HG03139 (cell line): ENCODE measurements around the gene PKP4.

ENCODE experiments used
- ATAC-seq: cut with Tn5 transposase; IDR thresholded peaks from one replicate; pipeline ENCODE4 v1.9.1; 2021; ENCODE audit not compliant: unreplicated experiment

The PKP4 gene

DNA sequence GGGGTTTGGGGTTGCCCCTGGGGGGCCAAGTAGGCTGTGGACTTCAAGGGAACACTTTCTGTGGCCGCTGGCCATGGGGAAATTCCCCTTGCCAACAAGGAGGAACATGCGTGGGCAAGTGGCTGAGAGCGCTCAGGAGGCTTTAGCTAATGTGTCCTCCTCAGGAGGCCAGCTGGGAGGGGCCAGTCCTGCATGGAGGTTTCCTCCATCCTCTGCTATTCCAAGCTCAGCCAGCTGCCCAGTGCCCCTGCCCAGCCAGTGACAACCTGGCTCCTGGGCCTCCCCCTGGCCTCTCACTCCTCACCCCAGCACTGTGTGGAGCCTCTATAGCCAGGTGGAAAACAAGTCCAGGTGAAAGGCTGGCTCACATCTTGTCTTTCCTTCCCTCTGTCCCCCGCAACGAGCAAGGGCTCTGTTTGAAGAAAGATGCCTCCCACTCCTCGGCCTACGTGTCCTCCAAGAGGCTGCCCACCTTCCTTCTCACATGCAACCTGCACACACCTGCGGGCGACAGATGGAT lies 273.9 kb downstream of the PKP4 start:
- ATAC-seq = no peak

DNA sequence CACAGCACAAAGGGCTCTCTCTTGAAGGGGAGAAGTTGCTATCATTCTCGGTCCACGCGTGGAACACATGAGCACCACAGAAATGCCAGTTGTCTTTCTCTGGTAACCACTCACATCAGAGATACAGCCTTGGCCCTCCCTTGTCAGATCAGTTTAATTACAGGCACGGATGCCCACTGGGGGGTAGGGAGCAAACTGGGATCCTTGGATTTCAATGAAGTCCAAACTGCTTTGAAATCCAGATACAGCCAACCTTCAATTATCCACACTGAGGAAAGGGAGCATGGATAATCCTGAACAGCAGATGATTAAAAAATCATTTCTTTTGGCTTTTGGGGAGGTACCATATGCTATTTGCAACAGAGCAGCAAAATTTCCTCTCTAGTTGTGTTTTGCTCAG lies 274.6 kb downstream of the PKP4 start:
- no peak for ATAC-seq
